ENCODE measurements around the gene DCP2. TPM values are rescaled to one million over a fixed set of nuclear protein-coding genes. Genes with fewer than 3 reads are reported as not detected.

DCP2 gene
- polyA plus RNA-seq, 3 donors = 3.0 to 13.4 (median 7.6) TPM

GRCh38 chr5:113000466-113000865 lies 23.9 kb downstream of the DCP2 start:
- 85 to 89% (median 89%) methylated on average over 2 of the region's 2 CpGs for WGBS, 3 donors

DNA sequence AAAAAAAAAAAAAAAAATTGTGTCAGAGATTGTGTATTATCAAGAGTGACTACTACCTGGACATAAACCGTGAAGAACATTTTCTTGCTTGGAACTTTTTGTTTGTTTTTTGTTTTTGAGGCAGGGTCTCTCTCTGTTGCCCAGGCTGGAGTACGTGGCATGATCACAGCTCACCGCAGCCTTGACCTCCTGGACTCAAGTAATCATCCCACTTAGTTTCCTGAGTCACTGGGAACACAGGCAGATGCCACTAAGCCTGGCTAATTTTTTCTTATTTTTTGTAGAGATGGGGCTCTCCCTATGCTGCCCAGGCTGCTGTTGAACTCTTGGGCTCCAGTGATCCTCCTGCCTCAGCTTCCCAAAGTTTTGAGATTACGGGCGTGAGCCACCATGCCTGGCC lies 25.8 kb downstream of the DCP2 start:
- WGBS, 3 donors = 89 to 97% (median 97%) methylated on average over 5 of the region's 5 CpGs
- H3K27ac ChIP-seq (ENCODE audit: low read depth, low read length) = no peak overlapping the region

More at GRCh38 chr5:113000466-113000865, 23.9 kb downstream of the DCP2 start:
- H3K27ac ChIP-seq (ENCODE audit: low read depth, low read length) = no peak overlapping the region

DNA sequence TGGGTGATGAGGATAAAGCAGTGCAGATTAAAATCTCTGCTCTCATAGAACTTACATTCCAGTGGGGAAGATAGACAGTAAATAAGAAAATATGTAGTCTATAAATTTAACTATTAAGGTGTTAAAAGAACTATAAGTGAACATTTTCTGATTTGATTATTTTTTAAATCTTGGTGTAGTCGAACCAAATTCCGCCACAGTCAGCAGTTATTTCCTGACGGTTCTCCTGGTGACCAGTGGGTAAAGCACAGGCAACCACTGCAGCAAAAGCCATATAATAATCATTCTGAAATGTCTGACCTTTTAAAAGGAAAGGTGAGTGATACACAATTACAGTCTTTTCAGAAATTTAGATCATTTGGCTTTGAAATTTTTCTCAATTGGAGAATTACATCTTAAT lies 27.2 kb downstream of the DCP2 start:
- H3K27ac ChIP-seq (ENCODE audit: low read depth, low read length) = no peak overlapping the region
- WGBS, 3 donors = 79 to 80% (median 79%) methylated on average over 3 of the region's 3 CpGs

DNA sequence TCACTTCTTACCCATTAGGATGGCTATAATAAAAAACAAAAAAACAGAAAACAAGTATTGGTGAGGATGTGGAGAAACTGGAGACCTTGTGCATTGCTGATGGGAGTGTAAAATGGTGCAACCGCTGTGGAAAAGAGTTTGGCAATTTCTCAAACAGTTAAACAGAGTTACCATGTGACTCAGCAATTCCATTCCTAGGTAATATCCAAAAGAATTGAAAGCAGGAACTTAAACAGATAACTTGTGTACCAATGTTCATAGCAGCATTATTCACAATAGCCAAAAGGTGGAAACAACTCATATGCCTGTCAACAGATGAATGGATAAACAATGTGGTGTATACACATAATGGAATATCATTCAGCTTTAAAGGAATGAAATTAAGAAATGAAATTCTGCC lies 28.9 kb downstream of the DCP2 start:
- WGBS, 3 donors = 64 to 84% (median 71%) methylated on average over 1 of the region's 1 CpG

GRCh38 chr5:113017881-113018635 lies 41.5 kb downstream of the DCP2 start:
- WGBS, 3 donors = 90 to 98% (median 93%) methylated on average over 2 of the region's 2 CpGs
- no peak overlapping the region for H3K27ac ChIP-seq (ENCODE audit: low read depth, low read length)

More for the DNA sequence above, 28.9 kb downstream of the DCP2 start:
- no peak overlapping the region for H3K27ac ChIP-seq (ENCODE audit: low read depth, low read length)

- H3K27ac ChIP-seq (ENCODE audit: low read depth, low read length) = no peak overlapping the region
- WGBS, 3 donors = 85 to 91% (median 89%) methylated on average over 11 of the region's 11 CpGs
Measured at GRCh38 chr5:113020461-113021273, 44.1 kb downstream of the DCP2 start.

GRCh38 chr5:113022661-113023060 lies 46.1 kb downstream of the DCP2 start:
- 42 to 76% (median 45%) methylated on average over 2 of the region's 2 CpGs for WGBS, 3 donors
- H3K27ac ChIP-seq (ENCODE audit: low read depth, low read length) = no peak overlapping the region

- no peak overlapping the region for H3K27ac ChIP-seq (ENCODE audit: low read depth, low read length)
- WGBS, 3 donors = 77 to 89% (median 87%) methylated on average over 6 of the region's 6 CpGs
Measured at GRCh38 chr5:113024076-113024697, 47.6 kb downstream of the DCP2 start.

DNA sequence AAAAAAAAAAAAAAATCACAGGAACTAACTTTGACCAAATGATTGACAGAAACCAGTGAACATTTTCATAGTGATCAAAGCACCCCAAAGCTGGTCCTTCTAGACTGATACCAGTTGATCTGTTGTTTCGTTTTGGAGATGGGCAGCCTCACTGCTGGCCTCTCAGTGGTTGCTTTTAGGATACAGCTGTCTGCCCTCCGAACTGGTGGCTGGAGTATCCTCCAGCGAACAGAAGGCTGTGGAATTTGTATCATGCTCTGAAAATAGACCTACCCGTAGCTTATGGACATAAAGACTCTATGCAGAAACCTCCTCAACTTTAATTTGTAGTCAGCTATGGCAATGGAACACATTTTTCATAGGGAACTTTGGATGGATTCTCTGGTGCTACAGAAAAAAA lies 49.0 kb downstream of the DCP2 start:
- 92 to 95% (median 93%) methylated on average over 4 of the region's 4 CpGs for WGBS, 3 donors
- no peak overlapping the region for H3K27ac ChIP-seq (ENCODE audit: low read depth, low read length)

- WGBS, 3 donors = 92 to 98% (median 97%) methylated on average over 4 of the region's 4 CpGs
- no peak overlapping the region for H3K27ac ChIP-seq (ENCODE audit: low read depth, low read length)
Measured at GRCh38 chr5:113026211-113026610, 49.6 kb downstream of the DCP2 start.

- 80 to 89% (median 89%) methylated on average over 8 of the region's 8 CpGs for WGBS, 3 donors
- H3K27ac ChIP-seq (ENCODE audit: low read depth, low read length) = no peak overlapping the region
Measured at GRCh38 chr5:113027015-113027414, 50.4 kb downstream of the DCP2 start.

- 85 to 90% (median 87%) methylated on average over 5 of the region's 5 CpGs for WGBS, 3 donors
- H3K27ac ChIP-seq (ENCODE audit: low read depth, low read length) = no peak overlapping the region
Measured at GRCh38 chr5:113027431-113027830, 50.8 kb downstream of the DCP2 start.

DNA sequence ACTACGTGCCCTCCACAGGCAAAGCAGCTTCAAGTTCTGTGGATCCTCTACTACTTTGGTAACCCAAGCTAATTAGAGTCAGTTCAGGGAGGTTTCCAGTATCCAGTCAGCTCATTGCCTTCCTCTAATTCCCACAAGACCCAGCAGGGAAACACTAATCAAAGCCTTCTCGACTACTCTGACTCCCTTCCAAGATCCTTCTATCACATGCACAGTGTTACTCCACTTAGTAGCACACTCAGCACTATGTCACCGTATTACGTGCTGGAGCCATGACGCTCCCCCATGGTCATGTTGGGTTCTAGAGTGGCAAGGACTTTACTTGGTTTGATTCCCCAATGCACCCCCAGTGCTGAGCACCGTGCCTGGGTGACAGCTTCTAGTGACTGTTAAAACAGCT lies 53.0 kb downstream of the DCP2 start:
- WGBS, 3 donors = 61 to 73% (median 70%) methylated on average over 6 of the region's 6 CpGs
- no peak overlapping the region for H3K27ac ChIP-seq (ENCODE audit: low read depth, low read length)

GRCh38 chr5:113031104-113031503 lies 54.5 kb downstream of the DCP2 start:
- no peak overlapping the region for H3K27ac ChIP-seq (ENCODE audit: low read depth, low read length)
- 75 to 81% (median 80%) methylated on average over 7 to 8 of the region's 8 CpGs for WGBS, 3 donors

DNA sequence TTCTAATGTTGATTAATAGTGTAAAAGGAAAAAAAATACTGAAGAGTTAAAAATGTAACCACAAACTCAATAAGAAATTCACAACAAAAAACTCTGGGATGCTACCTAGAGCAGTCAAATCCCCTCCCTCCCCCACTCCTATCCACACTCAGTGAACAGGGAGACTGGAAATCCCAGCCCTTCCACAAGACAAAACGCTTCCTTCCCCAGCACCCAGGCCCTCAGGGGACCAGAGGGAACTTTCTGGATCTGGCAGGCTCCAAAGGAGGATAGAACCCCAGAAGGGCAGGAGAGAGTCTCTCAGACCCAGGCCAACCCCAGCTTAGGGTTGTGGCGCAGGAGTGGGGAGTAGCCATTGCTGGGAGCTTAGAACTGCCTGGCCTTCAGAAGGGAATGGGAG lies 55.0 kb downstream of the DCP2 start:
- H3K27ac ChIP-seq (ENCODE audit: low read depth, low read length) = no peak overlapping the region
- 82 to 86% (median 86%) methylated on average over 2 of the region's 2 CpGs for WGBS, 3 donors

DNA sequence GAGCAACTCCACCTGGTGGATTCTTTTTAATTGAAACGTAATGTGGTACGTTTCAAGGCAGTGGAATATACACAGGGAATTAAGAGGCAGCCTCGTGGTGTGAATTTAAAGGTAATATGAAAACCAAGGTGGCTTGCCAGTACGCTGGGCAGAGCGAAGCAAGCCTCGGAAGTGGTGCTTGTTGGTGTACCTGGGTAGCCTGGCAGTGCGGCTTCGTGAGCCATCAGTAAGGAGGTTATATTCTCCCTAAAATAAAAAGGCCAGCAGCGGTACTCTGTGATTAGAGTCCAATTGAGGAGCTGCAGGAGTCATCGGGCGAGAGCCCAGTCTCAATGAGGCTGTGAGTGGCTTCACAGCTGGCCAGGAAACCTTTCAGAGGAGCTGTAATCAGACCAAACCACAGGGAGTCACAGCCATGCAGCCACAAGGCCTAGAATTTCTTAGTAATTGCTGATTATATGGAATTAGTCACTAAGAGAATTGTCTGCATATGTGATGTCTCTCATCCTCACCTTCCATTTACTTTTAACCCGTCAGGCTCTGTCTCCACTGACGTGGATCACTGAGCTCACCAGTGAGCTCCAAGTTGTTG lies 57.7 kb downstream of the DCP2 start:
- H3K27ac ChIP-seq (ENCODE audit: low read depth, low read length) = no peak overlapping the region
- 90 to 95% (median 93%) methylated on average over 13 of the region's 13 CpGs for WGBS, 3 donors

DNA sequence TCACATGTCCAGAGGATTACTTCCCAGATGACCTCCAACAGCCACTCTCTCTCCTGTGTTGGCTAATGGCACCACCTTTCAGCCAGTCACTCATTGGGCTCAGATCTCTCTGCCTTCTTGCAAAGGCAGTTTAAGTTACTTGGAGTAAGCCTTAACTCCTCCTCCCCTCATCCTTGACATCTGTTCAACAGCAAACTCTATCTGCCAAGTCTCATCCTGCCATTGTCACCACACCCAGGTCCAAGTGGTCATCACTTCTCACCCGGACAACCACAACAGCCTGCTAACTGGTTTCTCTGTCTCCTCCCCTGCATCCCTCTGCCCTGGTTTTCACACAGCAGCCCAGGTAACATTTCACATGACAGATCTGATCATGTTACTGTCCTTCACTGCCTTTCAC lies 58.5 kb downstream of the DCP2 start:
- WGBS, 3 donors = 86 to 89% (median 89%) methylated on average over 1 of the region's 1 CpG
- H3K27ac ChIP-seq (ENCODE audit: low read depth, low read length) = no peak overlapping the region

GRCh38 chr5:113036321-113036720 lies 59.7 kb downstream of the DCP2 start:
- H3K27ac ChIP-seq (ENCODE audit: low read depth, low read length) = no peak overlapping the region
- 82 to 99% (median 96%) methylated on average over 4 of the region's 4 CpGs for WGBS, 3 donors

DNA sequence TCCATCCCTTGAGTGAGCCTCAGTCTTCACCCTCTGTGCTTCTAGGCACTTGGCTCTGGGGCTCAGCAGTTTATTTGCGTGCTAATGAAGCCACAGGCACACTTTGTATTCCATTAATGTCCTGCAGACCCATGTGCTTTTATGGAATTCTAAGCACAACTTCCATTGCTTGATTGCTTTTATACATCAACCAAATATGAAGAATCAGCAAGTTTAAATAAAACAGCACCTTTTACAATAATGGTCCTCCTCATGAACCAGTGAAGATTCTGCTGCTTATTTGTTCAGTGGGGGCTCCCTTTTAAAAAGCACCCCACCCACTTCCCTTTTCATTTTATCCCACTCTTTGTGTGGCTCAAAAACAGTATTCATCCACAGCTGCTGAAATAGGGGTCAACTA lies 60.2 kb downstream of the DCP2 start:
- H3K27ac ChIP-seq (ENCODE audit: low read depth, low read length) = no peak overlapping the region
- 96 to 100% (median 98%) methylated on average over 1 of the region's 1 CpG for whole genome bisulfite sequencing, 3 donors
